Smooth muscle cell of bladder (primary cell): ENCODE measurements around the gene MRPL3. TPM values are rescaled to one million over a fixed set of nuclear protein-coding genes. Genes with fewer than 3 reads are reported as not detected.

Experiments used
- total RNA-seq: library from RNA; depleted of rRNA; stranded (reverse); fragments of >200 nt; gene quantifications from 2 replicates; pipeline ENCODE4 v1.2.3, GENCODE V29; 2014

The MRPL3 gene
- total RNA-seq: 97.3 and 99.1 TPM in 2 replicates

DNA sequence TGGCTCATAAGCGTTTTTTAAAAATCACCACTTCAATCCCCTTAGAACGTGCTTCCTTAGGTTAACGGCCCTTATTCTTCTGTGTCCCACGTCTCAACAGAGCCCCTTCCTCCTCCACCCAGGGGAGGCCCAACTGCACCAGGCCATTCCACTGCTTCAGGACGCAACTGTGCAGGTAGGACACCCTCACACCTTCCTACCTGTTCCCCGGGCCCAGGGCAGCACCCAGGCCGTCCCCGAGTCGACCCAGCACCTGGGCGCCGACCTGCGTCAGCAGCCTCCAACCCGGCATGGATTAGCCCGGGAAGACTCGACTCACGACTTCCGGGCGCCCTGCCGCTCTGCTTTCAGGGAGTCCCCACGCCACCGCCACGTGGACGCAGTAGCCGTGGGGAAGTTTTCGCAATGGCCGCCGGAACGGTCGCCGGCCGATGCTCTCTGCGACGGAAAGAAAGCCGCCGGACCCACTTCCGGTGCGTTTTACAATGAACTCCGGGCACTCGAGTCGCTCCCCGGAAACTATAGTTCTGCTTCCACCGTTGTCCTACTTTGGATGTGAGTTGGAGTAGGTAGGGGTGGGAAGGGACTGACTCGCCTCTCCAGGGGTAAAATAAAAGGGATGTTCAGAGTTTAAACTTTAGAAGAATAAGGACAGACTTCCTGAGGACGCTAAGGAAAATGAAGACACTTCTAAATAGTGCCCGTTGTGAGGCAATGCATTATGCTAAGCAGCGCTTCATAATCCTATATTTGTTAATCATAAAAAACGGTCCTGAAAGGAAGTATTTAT lies at the start of gene MRPL3:
MRPL3 (minus strand) TSS at position 442 of the 790 bp plus-strand sequence; CDS start at position 292, 150 bp downstream.

Other genes starting within 250 kb of the MRPL3 start
- gene NUDT16, start 121.2 kb downstream of the MRPL3 start, total RNA-seq: 10.8 and 12.9 TPM in 2 replicates